PFSK-1 (cell line): ENCODE data around the gene GALNT1.

ENCODE experiments used
- FOXP2 ChIP-seq: optimal IDR thresholded peaks from 2 replicates; pipeline ENCODE3; 2011; ENCODE audit warnings: borderline replicate concordance, control low read depth, inconsistent platforms; ENCODE audit not compliant: insufficient read depth; ENCODE audit errors: extremely low read length, extremely low read depth
- POLR2AphosphoS5 ChIP-seq: IDR thresholded peaks from 2 replicates; pipeline ENCODE4 v1.6.1; 2012; ENCODE audit warnings: low read depth, mild to moderate bottlenecking, control low read depth, low read length, moderate library complexity
- SIN3A ChIP-seq: IDR thresholded peaks from 2 replicates; pipeline ENCODE4 v1.6.1; 2012; ENCODE audit warnings: mild to moderate bottlenecking, low read length, moderate library complexity, borderline replicate concordance; ENCODE audit not compliant: insufficient read depth
- TAF1 ChIP-seq: IDR thresholded peaks from 2 replicates; pipeline ENCODE4 v1.6.1; 2012; ENCODE audit warnings: low read length, control low read depth, borderline replicate concordance; ENCODE audit not compliant: insufficient read depth

- no peak for TF ChIP-seq POLR2AphosphoS5
- TF ChIP-seq SIN3A: no peak
- TF ChIP-seq FOXP2: no peak
- no peak for TF ChIP-seq TAF1
These were observed 20.8 kb downstream of the GALNT1 start for GRCh38 chr18:35602193-35602820.
